ENCODE results near the gene DMWD. TPM values are rescaled to one million over a fixed set of nuclear protein-coding genes. Genes with fewer than 3 reads are reported as not detected.
A peak's percentile ranks its signal among the peaks of the same experiment; 100 is the strongest.

The DMWD gene, protein sequence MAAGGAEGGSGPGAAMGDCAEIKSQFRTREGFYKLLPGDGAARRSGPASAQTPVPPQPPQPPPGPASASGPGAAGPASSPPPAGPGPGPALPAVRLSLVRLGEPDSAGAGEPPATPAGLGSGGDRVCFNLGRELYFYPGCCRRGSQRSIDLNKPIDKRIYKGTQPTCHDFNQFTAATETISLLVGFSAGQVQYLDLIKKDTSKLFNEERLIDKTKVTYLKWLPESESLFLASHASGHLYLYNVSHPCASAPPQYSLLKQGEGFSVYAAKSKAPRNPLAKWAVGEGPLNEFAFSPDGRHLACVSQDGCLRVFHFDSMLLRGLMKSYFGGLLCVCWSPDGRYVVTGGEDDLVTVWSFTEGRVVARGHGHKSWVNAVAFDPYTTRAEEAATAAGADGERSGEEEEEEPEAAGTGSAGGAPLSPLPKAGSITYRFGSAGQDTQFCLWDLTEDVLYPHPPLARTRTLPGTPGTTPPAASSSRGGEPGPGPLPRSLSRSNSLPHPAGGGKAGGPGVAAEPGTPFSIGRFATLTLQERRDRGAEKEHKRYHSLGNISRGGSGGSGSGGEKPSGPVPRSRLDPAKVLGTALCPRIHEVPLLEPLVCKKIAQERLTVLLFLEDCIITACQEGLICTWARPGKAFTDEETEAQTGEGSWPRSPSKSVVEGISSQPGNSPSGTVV
- 10 to 100 TPM; 20.0 to 31.0 (median 28.0) TPM for total RNA-seq

DNA sequence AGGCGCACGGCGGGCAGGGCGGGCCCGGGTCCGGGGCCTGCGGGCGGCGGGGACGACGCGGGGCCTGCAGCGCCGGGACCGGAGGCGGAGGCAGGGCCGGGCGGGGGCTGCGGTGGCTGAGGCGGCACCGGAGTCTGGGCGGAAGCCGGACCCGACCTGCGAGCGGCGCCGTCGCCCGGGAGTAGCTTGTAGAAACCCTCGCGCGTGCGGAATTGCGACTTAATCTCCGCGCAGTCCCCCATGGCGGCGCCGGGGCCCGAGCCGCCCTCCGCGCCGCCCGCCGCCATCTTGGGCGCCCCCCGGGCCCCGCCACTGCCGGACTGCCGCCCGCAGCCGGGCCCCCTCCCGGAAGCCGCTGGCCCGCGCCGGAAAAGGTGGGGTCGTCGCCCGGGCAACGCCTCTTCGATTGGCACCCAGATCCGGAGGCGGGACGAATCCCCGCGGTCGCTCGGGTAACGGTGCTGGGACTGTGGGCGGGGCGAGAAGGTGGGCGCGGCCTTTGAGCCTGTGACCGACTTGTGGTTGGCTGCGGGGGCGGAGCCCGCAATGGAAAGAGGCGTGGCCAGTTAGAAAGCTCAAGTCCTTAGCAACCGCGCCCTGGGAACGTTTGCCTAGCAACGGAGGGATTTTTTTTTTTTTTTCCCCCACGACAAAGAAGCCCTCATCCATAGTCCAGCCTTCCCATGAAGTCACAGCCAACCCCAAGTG is at the start of gene DMWD:
Gene DMWD (minus strand): TSS at position 376 of the 708 bp plus-strand sequence. CDS start 89 bp downstream, at position 287.
- intact Hi-C loops (cut with DNase I; ENCODE audit: low total_unique reads): no loop called here
- H3K4me3 ChIP-seq (ENCODE audit: low read depth, poor library complexity, severe bottlenecking): peak within 1 kb of the TSS; percentile 56
- peak; percentile 99 to 100 for DNase-seq (ENCODE audit: low spot score in 2 of 2)
- TF ChIP-seq POLR2A (IDR thresholded peaks at IDR 0.05): no peak
- TF ChIP-seq, protein P1, sequence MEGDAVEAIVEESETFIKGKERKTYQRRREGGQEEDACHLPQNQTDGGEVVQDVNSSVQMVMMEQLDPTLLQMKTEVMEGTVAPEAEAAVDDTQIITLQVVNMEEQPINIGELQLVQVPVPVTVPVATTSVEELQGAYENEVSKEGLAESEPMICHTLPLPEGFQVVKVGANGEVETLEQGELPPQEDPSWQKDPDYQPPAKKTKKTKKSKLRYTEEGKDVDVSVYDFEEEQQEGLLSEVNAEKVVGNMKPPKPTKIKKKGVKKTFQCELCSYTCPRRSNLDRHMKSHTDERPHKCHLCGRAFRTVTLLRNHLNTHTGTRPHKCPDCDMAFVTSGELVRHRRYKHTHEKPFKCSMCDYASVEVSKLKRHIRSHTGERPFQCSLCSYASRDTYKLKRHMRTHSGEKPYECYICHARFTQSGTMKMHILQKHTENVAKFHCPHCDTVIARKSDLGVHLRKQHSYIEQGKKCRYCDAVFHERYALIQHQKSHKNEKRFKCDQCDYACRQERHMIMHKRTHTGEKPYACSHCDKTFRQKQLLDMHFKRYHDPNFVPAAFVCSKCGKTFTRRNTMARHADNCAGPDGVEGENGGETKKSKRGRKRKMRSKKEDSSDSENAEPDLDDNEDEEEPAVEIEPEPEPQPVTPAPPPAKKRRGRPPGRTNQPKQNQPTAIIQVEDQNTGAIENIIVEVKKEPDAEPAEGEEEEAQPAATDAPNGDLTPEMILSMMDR (IDR thresholded peaks at IDR 0.05): no peak
- 0 to 1% methylated on average over 19 to 42 of the region's 86 CpGs for WGBS, 2 donors

DNA sequence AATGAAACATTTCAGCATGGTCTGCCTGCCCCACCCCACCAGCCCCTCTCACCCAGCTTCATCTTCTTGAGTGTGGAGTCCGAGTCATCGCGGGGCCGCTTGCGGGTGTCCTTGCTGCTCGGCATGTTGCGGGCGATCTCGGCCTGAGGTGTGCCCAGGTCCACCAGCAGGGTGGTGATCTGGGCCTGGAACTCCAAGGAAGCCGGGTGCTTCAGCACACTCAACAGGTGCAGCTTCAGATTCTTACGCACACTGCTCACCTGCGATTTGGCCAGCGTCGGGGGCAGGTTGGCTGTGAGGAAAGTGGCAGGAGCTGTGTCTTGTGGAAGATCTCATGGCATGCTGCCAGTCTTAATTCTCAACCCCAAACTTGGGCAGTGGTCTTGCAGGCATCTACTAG is 49.6 kb upstream of the DMWD start:
- TF ChIP-seq, protein P1 (IDR thresholded peaks at IDR 0.05): no peak
- no peak for DNase-seq (ENCODE audit: low spot score in 2 of 2)
- H3K4me3 ChIP-seq (ENCODE audit: low read depth, poor library complexity, severe bottlenecking): no peak overlapping the region
- WGBS, 2 donors: 95 to 98% methylated on average over 14 of the region's 14 CpGs
- intact Hi-C loops (cut with DNase I; ENCODE audit: low total_unique reads): no loop called here

- intact Hi-C loops (cut with DNase I; ENCODE audit: low total_unique reads): no loop called here
- no peak overlapping the region for H3K4me3 ChIP-seq (ENCODE audit: low read depth, poor library complexity, severe bottlenecking)
- 86 to 89% methylated on average over 7 of the region's 7 CpGs for WGBS, 2 donors
- no peak for DNase-seq (ENCODE audit: low spot score in 2 of 2)
- TF ChIP-seq POLR2A (IDR thresholded peaks at IDR 0.05): no peak
- TF ChIP-seq, protein P1 (IDR thresholded peaks at IDR 0.05): no peak
These were observed 42.3 kb upstream of the DMWD start for GRCh38 chr19:45834970-45835369.

- intact Hi-C loops (cut with DNase I; ENCODE audit: low total_unique reads): no loop called here
- TF ChIP-seq, protein P1 (IDR thresholded peaks at IDR 0.05): no peak
- TF ChIP-seq POLR2A (IDR thresholded peaks at IDR 0.05): no peak
- H3K4me3 ChIP-seq (ENCODE audit: low read depth, poor library complexity, severe bottlenecking): no peak overlapping the region
- WGBS, 2 donors: 94 to 98% methylated on average over 6 to 16 of the region's 16 CpGs
- DNase-seq (ENCODE audit: low spot score in 2 of 2): no peak
These were observed 36.3 kb upstream of the DMWD start for GRCh38 chr19:45828945-45829344.

DNA sequence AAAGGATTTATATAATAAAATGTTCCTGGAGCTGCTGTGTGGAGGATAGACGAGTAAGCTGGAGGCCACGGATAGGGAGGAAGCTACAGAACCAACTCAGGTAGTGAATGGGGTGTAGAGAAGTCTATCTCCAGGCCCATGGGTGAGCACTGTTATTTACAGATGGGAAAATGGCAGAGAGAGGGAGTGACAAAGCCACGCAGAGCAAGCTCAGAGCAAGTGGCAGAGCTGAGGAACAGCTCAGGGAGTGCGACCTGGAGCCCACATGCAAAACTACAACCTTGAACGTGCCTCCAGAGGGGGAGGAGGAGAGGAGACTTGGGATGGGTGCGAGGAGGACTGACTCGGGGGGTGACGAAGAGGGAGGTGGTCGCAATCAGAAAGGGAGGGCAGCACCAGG is 35.9 kb upstream of the DMWD start:
- no peak overlapping the region for H3K4me3 ChIP-seq (ENCODE audit: low read depth, poor library complexity, severe bottlenecking)
- intact Hi-C loops (cut with DNase I; ENCODE audit: low total_unique reads): no loop called here
- WGBS, 2 donors: 89% methylated on average over 9 of the region's 9 CpGs
- TF ChIP-seq, protein P1 (IDR thresholded peaks at IDR 0.05): no peak
- TF ChIP-seq POLR2A (IDR thresholded peaks at IDR 0.05): no peak
- no peak for DNase-seq (ENCODE audit: low spot score in 2 of 2)
